Epidermal melanocyte (primary cell): Measurements from ENCODE around the gene USH1G.

Source experiments
- DNase-seq: peaks from one replicate; pipeline ENCODE4 v3.0.0; 2011; ENCODE audit warnings: low spot score; ENCODE audit not compliant: insufficient read length

The USH1G gene

GRCh38 chr17:74903671-74904070, 19.4 kb downstream of the USH1G start:
- DNase-seq, result no peak

GRCh38 chr17:74903034-74903433, 20.0 kb downstream of the USH1G start:
- no peak for DNase-seq

- DNase-seq, result no peak
Measured at GRCh38 chr17:74901353-74902135, 21.5 kb downstream of the USH1G start.

- no peak for DNase-seq
Measured at GRCh38 chr17:74900208-74900607, 22.8 kb downstream of the USH1G start.

GRCh38 chr17:74898376-74898946, 24.6 kb downstream of the USH1G start:
- no peak for DNase-seq

- DNase-seq, result no peak
Measured at GRCh38 chr17:74893936-74894671, 29.0 kb downstream of the USH1G start.

- DNase-seq, result no peak
Measured at GRCh38 chr17:74892974-74893911, 29.8 kb downstream of the USH1G start, which contains the start of gene FADS6. Gene FADS6, minus strand, starts transcription at chr17:74893633. Its CDS starts 38 bp downstream, at chr17:74893595.

GRCh38 chr17:74892013-74892841, 30.8 kb downstream of the USH1G start:
- no peak for DNase-seq

GRCh38 chr17:74890554-74890953, 32.5 kb downstream of the USH1G start:
- DNase-seq, result no peak

GRCh38 chr17:74888469-74888868, 34.6 kb downstream of the USH1G start:
- DNase-seq, result no peak

GRCh38 chr17:74883241-74883745, 39.8 kb downstream of the USH1G start:
- DNase-seq, result no peak

- no peak for DNase-seq
Measured at GRCh38 chr17:74882517-74883240, 40.4 kb downstream of the USH1G start.

- DNase-seq, result no peak
Measured at GRCh38 chr17:74881073-74881472, 42.0 kb downstream of the USH1G start.

GRCh38 chr17:74879308-74879707, 43.7 kb downstream of the USH1G start:
- DNase-seq, result no peak

GRCh38 chr17:74878658-74879057, 44.4 kb downstream of the USH1G start:
- no peak for DNase-seq

- DNase-seq, result no peak
Measured at GRCh38 chr17:74877592-74878548, 45.2 kb downstream of the USH1G start.

GRCh38 chr17:74875977-74876593, 47.0 kb downstream of the USH1G start:
- no peak for DNase-seq
